Transverse colon (tissue), 4 donors: Measurements from ENCODE around the gene CHST11. TPM values are rescaled to one million over a fixed set of nuclear protein-coding genes. Genes with fewer than 3 reads are reported as not detected.

ENCODE experiments used
- DNase-seq: peaks from one replicate; pipeline ENCODE4 v3.0.0-alpha.2; 2019
- H3K27ac ChIP-seq, 4 donors: fragments of 200-600 bp; sonication (generic); 2 replicates each; pipeline ENCODE4 v1.5.1; 2016 to 2018; ENCODE audit warnings: inconsistent platforms in 4 of 4
- H3K27me3 ChIP-seq: fragments of 200-600 bp; sonication (generic); 2 replicates; pipeline ENCODE4 v1.5.1; 2017; ENCODE audit warnings: inconsistent platforms
- H3K36me3 ChIP-seq, 4 donors: fragments of 200-600 bp; sonication (generic); 2 replicates each; pipeline ENCODE4 v1.5.1; 2017 to 2019; ENCODE audit warnings: inconsistent platforms in 4 of 4
- H3K4me1 ChIP-seq, 4 donors: fragments of 200-600 bp; sonication (generic); 2 replicates each; pipeline ENCODE4 v1.5.1; 2017 to 2020; ENCODE audit warnings: inconsistent platforms in 4 of 4
- H3K4me3 ChIP-seq, 4 donors: fragments of 200-600 bp; sonication (generic); 1 replicate in 1 of 4; 2 replicates in 3 of 4; pipeline versions ENCODE4 v1.5.1 to v1.6.1; 2017 to 2019; ENCODE audit warnings: inconsistent platforms in 4 of 4
- H3K9me3 ChIP-seq, 2 donors: fragments of 200-600 bp; sonication (generic); 2 replicates each; pipeline ENCODE4 v1.5.1; 2017 to 2019; ENCODE audit warnings: inconsistent platforms in 2 of 2
- EP300 ChIP-seq: sonication (generic); formaldehyde crosslinking; IDR thresholded peaks from one replicate; pipeline ENCODE4 v1.6.1; 2017; ENCODE audit warnings: antibody characterized with exemption, low read depth
- POLR2A ChIP-seq: fragments of 450-650 bp; IDR thresholded peaks from one replicate; pipeline ENCODE4 v1.6.1; 2016; ENCODE audit warnings: antibody characterized with exemption, mild to moderate bottlenecking, moderate library complexity
- POLR2AphosphoS5 ChIP-seq, 3 donors: sonication (generic); formaldehyde crosslinking; IDR thresholded peaks; one replicate each; pipeline ENCODE4 v1.6.1; 2016; ENCODE audit warnings: antibody characterized with exemption in 3 of 3
- WGBS, 2 donors: methylation state at CpG; one replicate each; pipeline ENCODE4 v1.1.5; 2018; ENCODE audit warnings: low coverage in 1 of 2; 5-methylcytosine and 5-hydroxymethylcytosine counted together
- in situ Hi-C, 4 donors: fragments of 200-750 bp; cut with MboI; loops; one replicate each; pipeline versions ENCODE4 v1.15.0 to v1.15.1; 2017; ENCODE audit warnings: low sequenced_read_pairs in 3 of 4, low pct_ligation_motif_present in 1 of 4, low pct_unique_long_range_greater_than_20kb in 1 of 4
- intact Hi-C: fragments of 100-400 bp; cut with DNase I; formaldehyde crosslinking; loops from one replicate; pipeline ENCODE4 v1.15.1; 2023; ENCODE audit warnings: low total_unique reads
- total RNA-seq, 4 donors: library from RNA; depleted of rRNA; stranded (reverse); fragments of >200 nt; gene quantifications; one replicate each; pipeline ENCODE4 v1.1.0, GENCODE V29; 2016
- TF ChIP-seq, protein P1 (sequence below), 5 experiments: fragments of 200-600 bp in 3 of 5; fragments of 450-650 bp in 2 of 5; sonication (generic) in 3 of 5; IDR thresholded peaks; 1 replicate in 2 of 5; 2 replicates in 3 of 5; pipeline ENCODE4 v1.5.1; 2016 to 2017; ENCODE audit warnings: antibody characterized with exemption in 5 of 5, inconsistent platforms in 3 of 5, mild to moderate bottlenecking in 2 of 5, moderate library complexity in 1 of 5

Gene CHST11
- total RNA-seq, 4 donors from 2014 or later: 4.2 to 123 (median 31.5) TPM

DNA sequence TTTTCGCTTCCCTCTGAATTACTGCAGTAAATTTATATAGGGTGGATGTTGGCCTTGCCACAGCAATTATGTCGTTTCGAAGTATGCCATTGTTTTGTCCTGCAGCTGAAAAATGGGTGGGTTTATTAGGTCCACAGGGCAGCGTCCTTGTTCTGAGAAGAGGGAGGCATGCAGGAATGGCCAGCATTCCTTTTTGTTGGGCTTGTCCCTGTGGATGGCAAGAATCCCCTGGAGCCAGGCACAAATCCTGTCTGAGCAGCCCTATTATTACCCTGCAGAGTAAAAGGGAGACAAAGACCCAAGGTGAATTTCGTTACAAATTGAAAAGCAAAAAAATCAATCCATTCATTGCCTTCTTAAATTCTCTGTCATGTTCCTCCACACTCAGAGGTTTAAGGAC, 88.1 kb downstream of the CHST11 start:
- 40 to 59% methylated on average over 1 to 5 of the region's 5 CpGs for WGBS, 2 donors
- Histone ChIP-seq H3K36me3 (no peaks in the 10 kb centered on the region), H3K4me1 (no peaks in the 10 kb centered on the region), H3K27ac (no peak overlapping the region), H3K27me3 (no peaks in the 10 kb centered on the region), H3K4me3 (no peak overlapping the region), H3K9me3 (no peaks in the 10 kb centered on the region)
- no peak for DNase-seq
- intact Hi-C loops: loop anchor here (1.0 kb wide), 1 partner anchor 29 kb away; no protein-coding TSS in a partner anchor
- in situ Hi-C loops: no loop called here
- no peak for TF ChIP-seq POLR2A
- no peak for TF ChIP-seq EP300
- no peak for TF ChIP-seq POLR2AphosphoS5 (IDR thresholded peaks at IDR 0.05)
- TF ChIP-seq, protein P1, sequence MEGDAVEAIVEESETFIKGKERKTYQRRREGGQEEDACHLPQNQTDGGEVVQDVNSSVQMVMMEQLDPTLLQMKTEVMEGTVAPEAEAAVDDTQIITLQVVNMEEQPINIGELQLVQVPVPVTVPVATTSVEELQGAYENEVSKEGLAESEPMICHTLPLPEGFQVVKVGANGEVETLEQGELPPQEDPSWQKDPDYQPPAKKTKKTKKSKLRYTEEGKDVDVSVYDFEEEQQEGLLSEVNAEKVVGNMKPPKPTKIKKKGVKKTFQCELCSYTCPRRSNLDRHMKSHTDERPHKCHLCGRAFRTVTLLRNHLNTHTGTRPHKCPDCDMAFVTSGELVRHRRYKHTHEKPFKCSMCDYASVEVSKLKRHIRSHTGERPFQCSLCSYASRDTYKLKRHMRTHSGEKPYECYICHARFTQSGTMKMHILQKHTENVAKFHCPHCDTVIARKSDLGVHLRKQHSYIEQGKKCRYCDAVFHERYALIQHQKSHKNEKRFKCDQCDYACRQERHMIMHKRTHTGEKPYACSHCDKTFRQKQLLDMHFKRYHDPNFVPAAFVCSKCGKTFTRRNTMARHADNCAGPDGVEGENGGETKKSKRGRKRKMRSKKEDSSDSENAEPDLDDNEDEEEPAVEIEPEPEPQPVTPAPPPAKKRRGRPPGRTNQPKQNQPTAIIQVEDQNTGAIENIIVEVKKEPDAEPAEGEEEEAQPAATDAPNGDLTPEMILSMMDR (IDR thresholded peaks at IDR 0.05): no peak

DNA sequence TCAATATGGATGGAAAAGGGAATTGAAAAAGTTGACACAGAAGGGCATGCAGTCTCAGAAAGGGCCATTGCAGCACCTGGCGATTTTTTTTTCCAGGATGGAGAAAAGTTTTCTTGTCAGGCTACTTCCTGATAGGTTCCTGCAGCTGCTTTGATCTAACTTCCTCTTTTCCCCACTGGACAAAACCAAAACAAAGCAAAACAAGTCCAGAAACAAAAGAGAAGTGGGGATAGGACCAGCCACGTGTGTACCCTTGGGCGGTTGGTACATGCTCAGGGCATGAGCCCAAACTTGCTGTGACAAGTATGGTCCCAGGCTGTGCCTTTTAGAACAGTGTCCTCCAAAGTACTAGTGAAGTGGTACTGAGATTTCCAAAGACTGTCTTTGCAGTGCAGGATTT, 89.8 kb downstream of the CHST11 start:
- 41 to 47% methylated on average over 3 of the region's 3 CpGs for WGBS, 2 donors
- H3K36me3 ChIP-seq: no peaks in the 10 kb centered on the region
- in situ Hi-C loops (no loop called here), intact Hi-C loops (no loop called here)
- no peaks in the 10 kb centered on the region for H3K9me3 ChIP-seq
- no peaks in the 10 kb centered on the region for H3K27me3 ChIP-seq
- H3K4me3 ChIP-seq: no peak overlapping the region
- no peaks in the 10 kb centered on the region for H3K4me1 ChIP-seq
- TF ChIP-seq EP300 (no peak), POLR2AphosphoS5 (IDR thresholded peaks at IDR 0.05) (no peak), POLR2A (no peak)
- TF ChIP-seq, protein P1 (IDR thresholded peaks at IDR 0.05): no peak
- no peak overlapping the region for H3K27ac ChIP-seq
- DNase-seq: no peak

GRCh38 chr12:104547235-104547634, 90.5 kb downstream of the CHST11 start:
- Histone ChIP-seq H3K4me1 (no peaks in the 10 kb centered on the region), H3K4me3 (no peak overlapping the region), H3K36me3 (no peaks in the 10 kb centered on the region), H3K9me3 (no peaks in the 10 kb centered on the region), H3K27me3 (no peaks in the 10 kb centered on the region), H3K27ac (no peak overlapping the region)
- intact Hi-C loops (no loop called here), in situ Hi-C loops (no loop called here)
- 92 to 100% methylated on average over 1 to 9 of the region's 9 CpGs for WGBS, 2 donors
- TF ChIP-seq, protein P1 (IDR thresholded peaks at IDR 0.05): no peak
- TF ChIP-seq POLR2A (no peak), POLR2AphosphoS5 (IDR thresholded peaks at IDR 0.05) (no peak), EP300 (no peak)
- no peak for DNase-seq

GRCh38 chr12:104549815-104550480, 93.2 kb downstream of the CHST11 start:
- no peak overlapping the region for H3K4me3 ChIP-seq
- H3K27ac ChIP-seq: no peak overlapping the region
- DNase-seq: no peak
- H3K9me3 ChIP-seq: no peaks in the 10 kb centered on the region
- H3K27me3 ChIP-seq: no peaks in the 10 kb centered on the region
- intact Hi-C loops: no loop called here
- WGBS, 2 donors: 48 to 76% methylated on average over 3 to 9 of the region's 9 CpGs
- TF ChIP-seq EP300: no peak
- TF ChIP-seq POLR2AphosphoS5 (IDR thresholded peaks at IDR 0.05): no peak
- no peak for TF ChIP-seq POLR2A
- TF ChIP-seq, protein P1 (IDR thresholded peaks at IDR 0.05): no peak
- in situ Hi-C loops: no loop called here
- no peaks in the 10 kb centered on the region for H3K4me1 ChIP-seq
- H3K36me3 ChIP-seq: no peaks in the 10 kb centered on the region
